Measurements from ENCODE around the gene CENPQ. TPM values are rescaled to one million over a fixed set of nuclear protein-coding genes. Genes with fewer than 3 reads are reported as not detected.

The CENPQ gene
- total RNA-seq, 1 donor from 2014 or later: 13.1 TPM

DNA sequence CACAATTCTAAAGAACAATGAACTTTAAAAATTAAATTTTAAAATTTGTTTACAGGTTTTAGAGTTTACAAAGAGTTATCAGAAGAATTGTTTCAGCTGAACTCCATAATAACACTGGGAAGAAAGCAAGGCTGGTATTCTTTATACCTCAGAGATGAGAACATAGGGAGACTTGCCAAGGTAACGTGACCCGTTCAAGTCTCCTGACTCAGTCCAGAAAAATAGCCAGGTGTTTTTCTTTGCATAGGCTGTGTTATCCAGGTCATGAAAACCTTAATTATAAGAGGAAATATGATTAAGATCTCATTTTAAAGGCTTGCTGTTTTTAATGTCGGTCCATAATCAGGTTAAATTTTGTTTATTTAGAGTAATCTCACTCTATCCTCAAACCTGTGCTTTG is 78.8 kb downstream of the CENPQ start:
- TF ChIP-seq, protein P1, sequence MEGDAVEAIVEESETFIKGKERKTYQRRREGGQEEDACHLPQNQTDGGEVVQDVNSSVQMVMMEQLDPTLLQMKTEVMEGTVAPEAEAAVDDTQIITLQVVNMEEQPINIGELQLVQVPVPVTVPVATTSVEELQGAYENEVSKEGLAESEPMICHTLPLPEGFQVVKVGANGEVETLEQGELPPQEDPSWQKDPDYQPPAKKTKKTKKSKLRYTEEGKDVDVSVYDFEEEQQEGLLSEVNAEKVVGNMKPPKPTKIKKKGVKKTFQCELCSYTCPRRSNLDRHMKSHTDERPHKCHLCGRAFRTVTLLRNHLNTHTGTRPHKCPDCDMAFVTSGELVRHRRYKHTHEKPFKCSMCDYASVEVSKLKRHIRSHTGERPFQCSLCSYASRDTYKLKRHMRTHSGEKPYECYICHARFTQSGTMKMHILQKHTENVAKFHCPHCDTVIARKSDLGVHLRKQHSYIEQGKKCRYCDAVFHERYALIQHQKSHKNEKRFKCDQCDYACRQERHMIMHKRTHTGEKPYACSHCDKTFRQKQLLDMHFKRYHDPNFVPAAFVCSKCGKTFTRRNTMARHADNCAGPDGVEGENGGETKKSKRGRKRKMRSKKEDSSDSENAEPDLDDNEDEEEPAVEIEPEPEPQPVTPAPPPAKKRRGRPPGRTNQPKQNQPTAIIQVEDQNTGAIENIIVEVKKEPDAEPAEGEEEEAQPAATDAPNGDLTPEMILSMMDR (conservative IDR thresholded peaks at IDR 0.05): no peak
- no peaks in the 10 kb centered on the region for H3K9me3 Mint-ChIP-seq
- peaks cover 4% of the 10 kb centered on the region for H3K4me1 Mint-ChIP-seq
- peaks cover under 1% of the 10 kb centered on the region for H3K27me3 Mint-ChIP-seq (ENCODE audit: low read depth)
- no peak overlapping the region for H3K4me3 Mint-ChIP-seq
- no peaks in the 10 kb centered on the region for H3K36me3 Mint-ChIP-seq (ENCODE audit: low read depth)
- no peak overlapping the region for H3K27ac Mint-ChIP-seq (ENCODE audit: unreplicated experiment)
- DNase-seq (ENCODE audit: low read depth, low spot score): no peak

Other genes starting within 250 kb of the CENPQ start
- 16.9 and 19.2 TPM in 2 replicates for gene MMUT, start 117 bp upstream of the CENPQ start, total RNA-seq
- gene GLYATL3, start 36.6 kb downstream of the CENPQ start, total RNA-seq: not detected in 2 replicates
- 0.89 and 1.0 TPM in 2 replicates for gene C6orf141, start 87.3 kb downstream of the CENPQ start, total RNA-seq
- gene RHAG, start 173.5 kb downstream of the CENPQ start, total RNA-seq: not detected in 2 replicates